ENCODE data around the gene AKR7A2. TPM values are rescaled to one million over a fixed set of nuclear protein-coding genes. Genes with fewer than 3 reads are reported as not detected.

AKR7A2 gene
- total RNA-seq, 1 donor from 2014 or later: 37.4 TPM

DNA sequence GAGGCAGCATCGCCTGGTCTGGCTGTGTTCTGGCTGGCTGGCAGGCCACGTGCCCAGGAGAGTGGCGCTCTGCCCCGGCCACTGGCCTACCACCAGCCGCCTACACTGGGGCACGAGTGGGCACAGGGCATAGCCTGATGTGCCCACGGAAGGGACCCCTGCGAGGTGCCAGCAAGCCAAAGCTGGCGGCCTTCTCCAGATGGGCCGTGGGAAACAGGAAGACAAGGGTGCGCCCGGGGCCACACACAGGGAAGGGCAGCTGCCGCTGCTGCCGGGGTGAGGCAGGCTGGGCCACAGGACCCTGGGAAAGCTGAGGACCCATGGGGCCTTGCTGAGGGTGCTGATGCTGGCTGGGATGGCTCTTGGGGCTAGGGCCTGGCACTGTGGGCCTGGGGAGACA lies 40.9 kb upstream of the AKR7A2 start:
- no peak overlapping the region for H3K4me3 ChIP-seq
- H3K4me1 ChIP-seq: peaks cover 18% of the 10 kb centered on the region
- ATAC-seq (no peak), DNase-seq (no peak)
- intact Hi-C loops (cut with DNase I): no loop called here
- no peaks in the 10 kb centered on the region for H3K27me3 ChIP-seq (ENCODE audit: low read depth)
- TF ChIP-seq, protein P1, sequence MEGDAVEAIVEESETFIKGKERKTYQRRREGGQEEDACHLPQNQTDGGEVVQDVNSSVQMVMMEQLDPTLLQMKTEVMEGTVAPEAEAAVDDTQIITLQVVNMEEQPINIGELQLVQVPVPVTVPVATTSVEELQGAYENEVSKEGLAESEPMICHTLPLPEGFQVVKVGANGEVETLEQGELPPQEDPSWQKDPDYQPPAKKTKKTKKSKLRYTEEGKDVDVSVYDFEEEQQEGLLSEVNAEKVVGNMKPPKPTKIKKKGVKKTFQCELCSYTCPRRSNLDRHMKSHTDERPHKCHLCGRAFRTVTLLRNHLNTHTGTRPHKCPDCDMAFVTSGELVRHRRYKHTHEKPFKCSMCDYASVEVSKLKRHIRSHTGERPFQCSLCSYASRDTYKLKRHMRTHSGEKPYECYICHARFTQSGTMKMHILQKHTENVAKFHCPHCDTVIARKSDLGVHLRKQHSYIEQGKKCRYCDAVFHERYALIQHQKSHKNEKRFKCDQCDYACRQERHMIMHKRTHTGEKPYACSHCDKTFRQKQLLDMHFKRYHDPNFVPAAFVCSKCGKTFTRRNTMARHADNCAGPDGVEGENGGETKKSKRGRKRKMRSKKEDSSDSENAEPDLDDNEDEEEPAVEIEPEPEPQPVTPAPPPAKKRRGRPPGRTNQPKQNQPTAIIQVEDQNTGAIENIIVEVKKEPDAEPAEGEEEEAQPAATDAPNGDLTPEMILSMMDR (IDR thresholded peaks at IDR 0.05): no peak
- peak overlapping the region; percentile 15 for H3K27ac ChIP-seq
- peaks cover 94% of the 10 kb centered on the region for H3K36me3 ChIP-seq
- H3K9me3 ChIP-seq: no peaks in the 10 kb centered on the region

DNA sequence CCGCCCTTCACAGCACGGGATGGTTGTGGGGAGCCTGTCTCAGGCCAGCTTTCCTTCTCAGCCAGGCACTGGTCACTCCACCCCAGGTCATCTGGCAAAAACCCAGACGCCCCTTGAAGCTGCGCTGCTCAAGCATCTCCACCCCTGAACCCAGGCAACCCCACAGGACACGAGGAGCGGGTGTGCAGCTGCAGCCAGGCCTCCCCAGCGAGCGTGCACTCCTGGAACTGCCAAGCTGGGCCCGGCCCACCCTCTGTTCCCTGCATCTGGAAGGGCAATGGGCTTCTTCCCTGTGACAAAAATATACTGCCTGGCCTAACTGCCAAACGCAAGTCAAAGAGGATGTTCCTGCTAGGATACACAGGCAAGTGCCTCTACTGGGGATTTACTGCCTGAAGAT lies 39.9 kb upstream of the AKR7A2 start:
- Histone ChIP-seq H3K36me3 (peaks cover 84% of the 10 kb centered on the region), H3K27me3 (ENCODE audit: low read depth) (no peaks in the 10 kb centered on the region), H3K9me3 (no peaks in the 10 kb centered on the region), H3K27ac (no peak overlapping the region), H3K4me1 (peaks cover 27% of the 10 kb centered on the region), H3K4me3 (no peak overlapping the region)
- ATAC-seq (no peak), DNase-seq (no peak)
- intact Hi-C loops (cut with DNase I): no loop called here
- TF ChIP-seq, protein P1 (IDR thresholded peaks at IDR 0.05): no peak

DNA sequence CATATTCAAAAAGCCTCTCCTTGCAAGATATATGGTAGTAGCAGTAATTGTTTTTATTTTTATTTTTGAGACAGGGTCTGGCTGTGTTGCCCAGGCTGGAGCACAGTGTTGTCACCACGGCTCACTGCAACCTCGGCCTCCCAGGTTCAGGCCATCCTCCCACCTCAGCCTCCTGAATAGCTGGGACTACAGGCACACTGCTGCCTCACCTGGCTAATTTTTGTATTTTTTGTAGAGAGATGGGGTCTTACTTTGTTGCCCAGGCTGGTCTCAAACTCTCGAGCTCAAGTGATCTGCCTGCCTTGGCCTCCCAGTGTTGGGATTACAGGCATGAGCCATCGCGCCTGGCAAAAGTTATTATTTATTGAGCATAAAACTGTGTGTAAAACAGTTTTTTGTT lies 38.6 kb upstream of the AKR7A2 start:
- Histone ChIP-seq H3K4me1 (peaks cover 27% of the 10 kb centered on the region), H3K9me3 (no peaks in the 10 kb centered on the region), H3K27ac (no peak overlapping the region), H3K27me3 (ENCODE audit: low read depth) (no peaks in the 10 kb centered on the region), H3K36me3 (peaks cover 73% of the 10 kb centered on the region), H3K4me3 (no peak overlapping the region)
- DNase-seq: no peak
- no peak for ATAC-seq
- intact Hi-C loops (cut with DNase I): no loop called here
- TF ChIP-seq, protein P1 (IDR thresholded peaks at IDR 0.05): no peak

DNA sequence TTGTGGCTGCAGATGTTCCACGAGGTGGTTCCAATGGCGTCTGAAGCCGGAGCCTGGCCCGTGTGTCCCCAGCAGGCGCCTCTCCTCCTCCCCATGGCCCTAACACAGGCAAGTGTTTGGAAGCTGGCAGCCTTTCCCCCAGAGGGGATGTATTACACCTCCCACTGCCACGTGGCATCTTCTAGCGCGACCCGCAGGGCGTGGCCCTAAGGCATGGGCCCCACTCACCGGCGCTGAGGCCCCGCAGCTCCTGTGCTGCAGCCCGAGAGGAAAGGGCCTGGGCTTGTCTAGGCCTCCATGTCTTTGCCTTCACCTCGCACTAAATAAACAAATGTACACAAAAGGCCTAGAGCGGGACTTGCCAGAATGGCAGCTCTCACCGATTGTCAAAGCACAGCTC lies 38.1 kb upstream of the AKR7A2 start:
- no peak overlapping the region for H3K27ac ChIP-seq
- TF ChIP-seq, protein P1 (IDR thresholded peaks at IDR 0.05): no peak
- no peak overlapping the region for H3K4me3 ChIP-seq
- intact Hi-C loops (cut with DNase I): no loop called here
- no peaks in the 10 kb centered on the region for H3K9me3 ChIP-seq
- no peak for ATAC-seq
- peaks cover 27% of the 10 kb centered on the region for H3K4me1 ChIP-seq
- DNase-seq: no peak
- H3K27me3 ChIP-seq (ENCODE audit: low read depth): no peaks in the 10 kb centered on the region
- peaks cover 73% of the 10 kb centered on the region for H3K36me3 ChIP-seq

DNA sequence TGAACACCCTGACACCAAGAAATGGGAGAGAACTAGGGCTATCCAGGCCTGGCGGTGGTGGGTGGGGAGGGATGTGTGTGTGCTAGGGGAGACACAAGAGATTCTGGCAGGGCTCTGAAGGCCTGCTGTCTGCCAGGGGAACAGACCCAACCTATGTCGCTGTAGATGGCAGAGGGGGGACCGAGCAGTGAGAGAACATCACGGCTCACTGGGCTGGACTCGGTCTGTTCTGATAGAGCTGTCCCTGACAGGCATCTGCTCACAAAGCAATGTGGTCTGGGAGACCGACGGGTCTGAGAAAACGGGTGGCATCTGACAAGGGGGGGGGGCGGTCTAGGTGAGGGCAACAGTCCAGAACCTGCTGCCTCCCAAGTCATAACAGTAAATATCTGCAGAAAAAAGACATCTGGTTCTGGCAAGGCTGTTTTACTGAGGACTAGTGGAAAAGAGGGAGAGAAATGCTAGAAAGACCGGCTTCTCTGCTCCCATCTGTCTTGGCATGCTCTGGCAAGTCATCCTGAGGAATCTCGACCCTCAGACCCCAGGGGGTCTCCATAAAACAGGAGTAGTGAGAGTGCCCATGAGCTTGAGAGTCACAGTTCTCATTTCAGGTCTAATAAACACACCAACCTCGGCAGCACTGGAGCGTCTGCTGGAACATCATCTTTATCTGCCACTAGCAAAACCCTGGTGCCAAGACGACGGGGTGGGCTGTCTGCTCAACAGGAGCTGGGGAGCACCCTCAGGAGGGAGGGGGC lies 36.7 kb upstream of the AKR7A2 start:
- Histone ChIP-seq H3K27me3 (ENCODE audit: low read depth) (no peaks in the 10 kb centered on the region), H3K27ac (peak overlapping the region; percentile 41), H3K4me1 (peaks cover 31% of the 10 kb centered on the region), H3K4me3 (no peak overlapping the region), H3K9me3 (no peaks in the 10 kb centered on the region), H3K36me3 (peaks cover 73% of the 10 kb centered on the region)
- DNase-seq: no peak
- no peak for ATAC-seq
- TF ChIP-seq, protein P1 (IDR thresholded peaks at IDR 0.05): no peak
- intact Hi-C loops (cut with DNase I): no loop called here
